Amniotic stem cell (primary cell): ENCODE data around the gene PHF5A.
A peak's percentile ranks its signal among the peaks of the same experiment; 100 is the strongest.
"Not testable (repeated sequence)": the region's sequence is repeated elsewhere in the genome, so short reads cannot be mapped to it uniquely, and the experiment has no call there.

ENCODE experiments used
- DNase-seq: peaks from one replicate; lab custom pipeline; 2025; lab: John Stamatoyannopoulos, UW

The PHF5A gene

DNA sequence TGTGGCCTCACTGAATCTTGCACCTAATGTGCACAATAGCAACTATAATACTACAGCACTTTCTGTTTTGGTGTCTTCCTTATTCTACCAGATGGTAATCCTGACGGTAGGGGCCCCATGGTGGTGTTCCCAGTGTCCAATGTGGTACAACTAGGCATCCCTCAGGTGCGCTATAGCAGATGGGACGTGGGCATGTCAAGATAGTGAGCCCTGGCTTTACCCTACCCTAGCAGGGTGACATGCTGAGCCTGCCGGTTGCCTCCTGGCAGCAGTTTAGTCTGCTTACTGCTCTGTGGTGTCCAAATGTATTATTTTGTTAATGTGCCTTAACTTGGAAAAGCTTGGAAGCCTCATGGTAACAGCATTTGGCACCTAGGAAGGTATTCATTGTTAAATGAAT is 19.6 kb upstream of the PHF5A start:
- no peak for DNase-seq

DNA sequence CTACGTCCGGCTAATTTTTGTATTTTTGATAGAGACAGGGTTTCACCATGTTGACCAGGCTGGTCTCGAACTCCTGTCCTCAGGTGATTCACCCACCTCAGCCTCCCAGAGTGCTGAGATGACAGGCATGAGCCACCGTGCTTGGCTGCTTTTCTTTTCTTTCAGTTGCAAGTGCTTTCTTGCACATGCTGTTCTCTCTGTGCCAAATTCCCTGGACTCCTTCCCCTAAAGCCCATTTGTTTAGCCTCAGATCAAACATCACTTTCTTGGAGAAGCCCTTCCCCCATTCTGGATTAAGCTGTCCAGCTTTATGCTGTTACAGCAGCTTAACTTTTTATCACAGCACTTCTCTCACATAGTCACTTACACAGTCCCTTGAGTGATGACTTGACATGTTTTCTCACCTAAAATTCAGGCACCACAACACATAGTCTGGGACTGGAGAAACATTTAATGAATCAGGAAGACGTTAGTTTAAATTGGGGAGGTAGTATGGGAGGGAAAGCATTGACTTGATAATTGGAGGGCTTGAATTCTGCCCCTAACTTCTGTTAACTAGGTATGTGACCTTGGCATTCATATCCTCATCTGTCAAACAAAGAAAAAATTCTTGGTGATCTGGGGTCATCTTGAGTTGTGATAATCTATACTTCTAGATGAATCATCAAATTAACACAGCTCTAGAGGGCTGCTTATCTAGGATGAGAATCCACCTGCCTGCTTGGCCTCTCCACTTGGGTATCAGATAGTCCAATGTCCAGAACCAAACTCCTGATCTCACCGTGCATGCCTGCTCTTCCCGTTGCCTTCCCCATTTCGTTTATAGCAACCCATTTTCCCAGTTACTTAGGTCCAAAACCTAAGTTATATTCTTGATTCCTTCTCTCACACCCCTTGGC is 18.8 kb upstream of the PHF5A start:
- no peak for DNase-seq

DNA sequence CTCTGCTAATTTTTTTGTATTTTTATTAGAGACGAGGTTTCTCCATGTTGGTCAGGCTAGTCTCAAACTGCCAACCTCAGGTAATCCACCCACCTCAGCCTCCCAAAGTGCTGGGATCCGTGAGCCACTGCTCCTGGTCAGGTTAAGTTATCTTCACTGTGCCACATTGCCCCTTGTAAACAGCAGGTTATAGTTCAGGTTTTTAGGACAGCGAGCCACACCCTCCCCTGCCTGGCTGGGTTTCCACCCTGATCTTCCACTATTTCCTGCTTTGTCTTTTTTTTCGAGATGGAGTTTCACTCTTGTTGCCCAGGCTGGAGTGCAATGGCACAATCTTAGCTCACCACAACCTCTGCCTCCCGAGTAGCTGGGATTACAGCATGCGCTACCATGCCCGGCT is 16.5 kb upstream of the PHF5A start:
- no peak for DNase-seq

DNA sequence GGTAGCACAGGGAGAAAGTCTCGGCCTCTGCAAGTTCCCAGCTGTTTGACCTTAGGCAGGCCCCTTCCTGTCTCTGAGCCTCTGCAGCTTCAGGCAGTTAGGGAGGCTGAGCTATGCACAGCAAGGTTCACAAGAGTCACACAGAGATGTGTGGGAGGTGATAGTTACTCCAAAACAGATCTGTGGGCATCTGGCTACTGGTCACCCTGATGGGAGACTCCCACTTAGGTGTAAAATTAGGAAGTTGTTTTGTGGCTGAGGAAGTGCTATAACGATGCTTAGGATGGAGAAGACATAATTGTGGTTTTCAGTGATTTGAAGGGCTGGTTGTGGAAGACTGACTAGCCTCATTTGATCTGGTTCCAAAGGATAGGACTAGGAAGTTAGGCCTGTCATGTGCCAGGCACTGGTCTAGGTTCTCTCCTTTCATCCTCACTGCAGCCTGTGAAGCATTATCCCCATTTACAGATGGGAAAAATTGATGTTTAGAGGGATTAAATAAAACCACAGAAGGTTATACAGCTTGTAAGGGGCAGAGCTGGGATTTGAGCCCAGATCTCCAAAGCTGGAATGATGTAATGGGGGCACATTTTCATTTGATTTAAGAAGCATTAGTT is 13.9 kb upstream of the PHF5A start:
- no peak for DNase-seq

DNA sequence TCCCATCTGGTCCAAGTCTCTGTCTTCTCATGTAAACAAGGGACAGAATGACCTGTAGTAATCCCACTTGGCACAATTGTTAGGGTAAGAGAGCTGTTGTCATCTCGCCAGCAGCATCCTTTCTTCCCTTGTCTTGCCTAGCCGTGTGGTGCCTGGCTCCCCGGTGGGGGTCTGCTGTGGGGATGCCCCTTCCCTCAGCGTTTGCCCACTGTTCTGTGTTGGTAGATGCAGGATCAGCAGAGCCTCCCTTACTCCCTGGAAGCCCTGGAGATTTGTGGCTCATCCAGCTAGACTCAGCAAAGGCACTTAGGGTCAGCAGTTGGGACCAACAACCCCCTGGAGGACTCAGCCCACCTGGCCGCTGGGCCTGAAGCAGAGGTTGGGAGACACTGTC is 13.4 kb upstream of the PHF5A start:
- no peak for DNase-seq

DNA sequence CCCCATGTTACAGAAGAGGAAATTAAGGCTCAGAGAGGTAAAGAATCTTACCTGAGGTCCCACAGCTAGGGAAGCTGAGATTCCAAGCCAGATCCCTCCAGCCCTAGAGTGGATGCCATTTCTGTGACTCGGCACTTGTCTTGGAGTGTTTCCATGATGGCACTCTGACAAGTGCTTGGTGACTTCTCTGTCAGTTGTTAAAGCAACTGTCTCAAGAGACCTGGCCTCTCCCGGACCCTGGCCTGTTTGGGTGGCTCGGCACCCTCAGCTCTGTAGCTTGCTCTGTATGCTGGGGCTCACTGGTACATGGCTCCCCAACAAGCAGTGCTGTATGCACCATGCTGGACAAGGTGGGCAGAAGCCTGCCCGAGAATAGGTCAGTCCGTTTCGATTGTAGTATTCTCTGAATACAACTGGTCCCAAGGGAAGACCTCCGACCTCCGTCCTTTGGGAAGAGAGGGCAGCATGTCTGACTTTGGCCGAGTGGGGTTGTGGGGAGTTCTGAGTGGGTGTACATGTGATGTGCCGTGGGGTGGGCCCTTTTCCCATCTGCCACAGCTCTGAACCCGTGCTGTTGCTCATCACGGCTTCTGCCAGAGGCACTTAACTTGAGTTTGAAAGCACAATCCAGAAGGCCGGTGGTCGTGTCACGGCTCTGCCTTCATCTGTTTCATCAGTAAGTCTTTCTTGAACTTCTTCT is 12.8 kb upstream of the PHF5A start:
- DNase-seq, result no peak

DNA sequence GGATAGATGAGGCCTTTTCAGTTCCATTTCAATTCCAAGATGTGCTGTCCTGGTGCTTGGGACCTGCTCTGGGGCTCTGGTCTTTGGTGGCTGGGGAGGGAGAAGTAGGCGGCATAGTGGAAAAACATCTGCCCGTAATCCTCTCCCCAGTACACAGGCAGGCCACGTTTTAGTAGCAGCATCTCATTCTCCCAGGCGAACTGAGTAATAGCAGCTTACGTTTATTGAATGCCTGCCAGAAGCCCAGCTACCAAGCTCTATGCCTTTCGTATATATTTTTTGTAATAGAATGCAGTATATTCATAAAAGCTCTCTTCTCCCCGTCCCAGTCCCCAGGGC is 11.9 kb upstream of the PHF5A start:
- peak; percentile 62 for DNase-seq

DNA sequence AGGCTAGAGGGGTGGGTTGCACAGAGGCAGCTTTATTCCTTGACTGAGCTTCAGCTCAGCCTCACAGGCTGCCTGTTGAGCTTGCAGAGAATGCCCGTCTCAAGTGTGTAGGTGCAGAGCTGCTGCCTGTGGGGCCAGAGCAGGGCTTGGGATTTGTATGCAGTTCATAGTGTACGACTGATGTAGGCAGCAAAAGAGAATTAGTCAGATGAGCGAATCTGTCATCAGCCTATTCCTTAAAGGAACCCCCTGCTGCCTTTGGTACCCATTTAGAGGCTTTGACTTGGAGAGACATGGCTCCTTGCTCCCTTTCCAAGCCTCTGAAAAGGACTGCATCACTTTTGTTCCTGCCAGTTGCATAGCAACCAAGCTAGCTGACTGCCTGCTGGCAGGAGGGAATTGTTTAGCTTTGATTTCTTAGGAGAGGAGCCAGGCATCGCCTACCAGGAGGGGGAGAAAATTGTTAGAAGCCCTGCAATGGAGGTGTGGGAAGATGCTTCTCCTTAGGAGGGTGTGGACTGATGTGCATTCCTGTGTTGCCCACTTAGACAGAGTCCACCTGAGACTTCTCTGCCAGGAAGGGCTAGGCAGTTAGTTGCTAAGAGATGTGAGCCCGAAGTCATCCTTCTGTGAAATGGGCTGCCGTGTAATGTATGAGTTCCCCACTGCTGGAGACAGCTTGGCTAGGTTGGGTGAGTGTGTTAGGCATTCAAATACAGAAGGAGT is 11.3 kb upstream of the PHF5A start:
- no peak for DNase-seq

DNA sequence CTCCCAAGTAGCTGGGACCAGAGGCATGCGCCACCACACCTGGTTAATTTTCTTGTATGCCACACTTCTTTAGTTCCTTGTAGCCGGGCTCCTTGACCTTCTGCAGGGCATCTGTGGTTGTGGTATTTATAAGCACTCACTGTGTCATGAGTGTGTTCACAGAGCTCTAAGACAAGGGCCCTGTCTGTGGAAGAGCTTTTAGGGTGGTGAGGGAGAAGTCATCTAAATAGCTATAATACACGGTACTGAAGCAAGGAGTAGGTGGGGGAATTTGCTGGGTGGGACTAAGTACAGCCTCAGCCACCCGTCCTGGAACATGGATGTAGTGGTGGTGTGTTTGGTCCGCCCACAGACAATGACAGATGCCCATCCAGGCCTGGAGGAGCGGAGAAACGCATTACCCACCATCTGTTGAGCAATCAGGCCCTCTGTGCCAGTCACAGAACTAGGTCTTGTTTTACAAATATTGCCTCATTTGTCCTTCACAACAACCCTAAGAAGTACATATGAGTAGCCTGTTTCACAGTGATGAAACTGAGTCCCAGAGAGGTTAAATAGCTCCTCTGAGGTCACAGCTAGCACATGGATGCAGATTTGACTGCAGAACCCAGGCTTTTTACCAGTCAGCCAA is 10.5 kb upstream of the PHF5A start:
- DNase-seq, result no peak

DNA sequence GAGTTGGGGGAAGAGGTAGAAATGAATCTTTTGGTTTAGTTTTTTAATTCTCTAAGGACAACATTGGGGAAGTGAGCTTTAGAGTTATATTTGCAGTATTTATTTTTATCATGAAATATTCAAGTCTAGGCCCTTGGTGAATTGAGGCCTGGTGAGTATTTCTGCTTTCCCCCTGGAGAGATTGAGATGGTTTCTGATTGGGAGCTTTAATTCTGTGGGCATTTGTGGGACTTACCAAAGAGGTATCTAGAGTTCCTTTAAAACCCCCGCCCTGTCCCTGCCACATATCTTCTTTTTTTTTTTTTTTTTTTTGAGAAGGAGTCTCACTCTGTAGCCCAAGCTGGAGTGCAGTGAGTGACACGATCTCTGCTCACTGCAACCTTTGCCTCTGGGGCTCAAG is 10.0 kb upstream of the PHF5A start:
- no peak for DNase-seq

DNA sequence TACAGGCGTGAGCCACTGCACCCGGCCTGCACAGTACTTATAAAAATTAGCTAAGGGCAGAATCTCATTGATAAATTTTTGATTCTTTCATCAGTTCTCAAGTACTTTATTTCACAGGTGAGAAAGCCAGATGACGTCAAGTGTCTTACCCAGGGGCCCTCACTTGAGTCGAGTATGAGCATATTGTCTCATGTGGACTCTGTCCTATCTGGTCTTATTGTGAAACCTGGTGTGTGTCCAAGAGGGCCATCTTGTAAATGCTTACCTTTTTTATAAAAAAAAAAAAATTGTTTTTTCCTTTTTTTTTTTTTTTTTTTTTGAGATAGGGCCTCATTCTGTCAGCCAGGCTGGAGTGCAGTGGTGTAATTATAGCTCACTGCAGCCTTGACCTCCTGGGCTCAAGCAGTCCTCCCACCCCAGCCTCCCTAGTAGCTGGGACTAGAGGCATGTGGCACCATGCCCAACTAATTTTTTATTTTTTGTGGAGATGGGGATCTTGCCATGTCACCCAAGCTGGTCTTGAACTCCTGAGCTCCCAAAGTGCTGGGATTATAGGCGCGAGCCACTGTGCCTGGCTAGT is 6.5 kb upstream of the PHF5A start:
- DNase-seq, result no peak

DNA sequence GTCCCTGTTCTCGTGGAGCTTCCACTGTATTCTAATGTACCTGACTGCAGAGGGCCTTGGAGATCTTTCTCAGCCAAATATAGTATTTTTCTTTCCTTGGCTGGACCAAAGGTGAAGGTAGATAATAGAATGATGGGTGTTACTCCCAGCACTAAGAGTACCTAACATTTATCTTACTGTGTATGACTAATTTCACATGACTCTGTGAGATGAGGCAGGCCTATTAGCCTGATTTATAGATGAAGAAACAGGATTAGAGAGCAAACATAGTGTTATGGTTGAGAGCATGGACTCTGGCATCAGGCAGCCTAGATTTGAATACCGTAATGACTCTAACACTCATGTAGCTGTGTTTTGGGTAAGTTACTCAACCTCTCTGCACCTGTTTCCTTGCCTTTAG is 3.1 kb upstream of the PHF5A start:
- no peak for DNase-seq

DNA sequence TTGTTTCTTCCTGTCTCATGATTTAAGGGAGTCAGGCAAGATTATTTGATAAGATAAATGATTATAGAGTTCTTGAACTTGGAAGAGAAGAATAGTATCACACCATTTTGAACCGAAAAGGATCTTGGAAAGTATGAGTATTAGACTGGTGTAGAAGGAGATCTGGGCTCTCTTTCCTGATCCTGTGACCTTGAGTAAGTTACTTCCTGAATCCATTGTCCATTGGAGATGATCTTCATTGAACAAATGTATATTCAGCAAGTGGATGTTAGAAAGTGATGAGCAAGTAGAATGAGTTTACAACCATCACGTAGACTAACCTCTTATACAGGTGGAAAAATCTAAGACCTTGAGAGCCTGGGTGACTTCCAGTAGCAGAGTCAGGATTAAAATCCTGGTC is 2.4 kb upstream of the PHF5A start:
- no peak for DNase-seq

DNA sequence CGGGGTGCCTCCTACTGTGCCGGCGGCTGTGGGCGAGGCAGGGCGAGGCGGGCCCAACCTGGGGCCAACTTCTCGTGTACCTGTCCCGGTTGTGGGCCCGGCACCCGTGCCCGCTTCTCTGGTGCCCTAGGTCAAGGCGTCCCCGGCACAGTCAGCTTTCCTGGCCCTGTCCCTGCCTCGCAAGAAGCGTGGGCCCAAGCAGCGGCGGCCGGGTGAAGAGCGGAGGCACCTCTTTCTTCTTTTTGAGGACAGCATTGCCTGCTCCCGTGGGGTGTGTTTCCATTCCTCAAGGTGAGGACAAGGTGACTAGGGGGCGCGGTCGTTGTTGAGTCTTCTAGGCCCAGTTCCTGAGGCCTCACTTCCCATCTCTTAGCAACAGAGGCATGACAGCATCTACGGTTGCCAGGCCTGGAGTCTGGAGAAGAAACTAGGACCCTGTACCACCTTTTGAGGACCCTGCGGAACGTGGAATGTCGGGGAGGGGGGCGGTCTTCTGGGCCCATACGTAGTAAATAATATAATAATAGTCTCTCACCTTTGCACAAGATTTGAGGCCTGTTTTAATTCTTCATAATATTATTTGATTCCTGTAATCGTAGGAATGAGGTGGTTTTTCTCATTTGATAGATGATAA is 843 bp upstream of the PHF5A start:
- DNase-seq, result no peak

DNA sequence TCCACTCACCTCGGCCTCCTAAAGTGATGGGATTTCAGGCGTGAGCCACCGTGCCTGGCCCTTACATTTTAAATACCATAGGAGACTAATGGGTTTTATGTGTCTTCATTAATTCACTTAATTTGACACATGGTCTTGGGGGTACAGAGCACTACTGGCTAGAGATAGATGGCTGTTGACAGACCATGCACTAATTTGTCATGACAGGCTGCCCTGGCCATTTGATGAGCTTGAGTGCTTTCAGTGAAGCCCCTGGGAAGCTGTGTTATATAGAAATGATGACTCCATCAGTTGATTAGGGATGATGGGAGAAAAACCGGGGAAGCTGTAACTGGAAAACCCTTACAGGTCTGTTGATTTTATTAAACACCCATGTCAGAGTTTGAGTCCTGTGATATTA is 6.6 kb downstream of the PHF5A start:
- no peak for DNase-seq

DNA sequence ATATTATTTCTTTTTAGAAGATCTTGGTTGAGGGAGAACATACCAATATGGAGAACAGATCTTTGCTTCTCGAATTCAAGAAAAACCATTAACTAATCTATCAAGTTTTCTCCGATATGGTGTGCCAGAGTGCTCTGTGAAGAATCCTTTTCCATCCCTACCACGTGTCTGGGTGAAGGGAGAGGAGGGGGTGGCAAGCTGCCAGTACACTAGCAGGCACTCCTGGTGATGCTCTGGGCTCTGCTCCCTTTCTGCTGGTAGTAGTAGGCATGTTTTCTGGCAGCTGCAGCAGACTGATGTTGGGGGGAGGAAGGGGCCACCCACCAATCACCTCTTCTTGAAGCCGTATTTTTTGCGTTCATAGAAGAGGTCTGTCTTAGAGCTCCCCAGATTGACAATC is 8.4 kb downstream of the PHF5A start:
- not testable (repeated sequence) for DNase-seq

DNA sequence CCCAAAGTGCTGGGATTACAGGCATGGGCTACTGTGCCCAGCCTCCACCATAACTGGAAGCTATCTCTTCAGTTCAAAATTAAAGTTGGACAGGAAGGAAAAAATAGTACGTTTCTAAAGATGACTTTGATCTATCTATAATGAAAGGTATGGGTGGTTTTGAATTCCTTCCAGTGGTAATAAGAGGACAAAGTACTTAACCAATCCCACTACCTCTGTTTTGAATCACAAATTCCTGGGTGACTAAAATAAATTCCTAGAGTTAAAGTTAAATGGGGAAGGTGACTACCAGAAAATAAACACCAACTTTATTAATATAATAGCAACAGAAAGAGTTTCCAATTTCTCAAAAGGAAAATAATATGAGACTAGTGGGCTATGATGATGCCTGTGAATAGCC is 9.1 kb downstream of the PHF5A start:
- DNase-seq, result no peak

DNA sequence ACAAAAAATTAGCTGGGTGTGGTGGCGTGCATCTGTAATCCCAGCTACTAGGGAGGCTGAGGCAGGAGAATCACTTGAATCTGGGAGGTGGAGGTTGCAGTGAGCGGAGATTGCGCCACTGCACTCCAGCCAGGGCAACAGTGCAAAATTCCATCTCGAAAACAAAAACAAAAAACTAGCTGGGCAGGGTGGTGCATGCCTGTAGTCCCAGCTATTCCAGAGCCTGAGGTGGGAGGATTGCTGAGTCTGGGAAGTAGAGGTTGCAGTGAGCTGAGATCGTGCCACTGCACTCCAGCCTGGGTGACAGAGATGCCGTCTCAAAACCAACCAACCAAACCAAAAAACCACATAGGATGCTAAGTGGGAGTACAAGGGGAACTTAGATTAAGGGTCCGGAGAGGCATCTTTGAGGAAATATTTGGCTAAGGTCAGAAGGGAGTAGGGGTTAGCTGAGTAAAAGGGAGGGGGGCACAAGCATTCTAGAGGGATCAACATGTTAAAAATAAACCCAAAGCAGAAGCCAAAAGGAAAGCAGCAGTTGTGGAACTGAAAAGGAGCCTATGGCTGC is 10.2 kb downstream of the PHF5A start:
- no peak for DNase-seq

DNA sequence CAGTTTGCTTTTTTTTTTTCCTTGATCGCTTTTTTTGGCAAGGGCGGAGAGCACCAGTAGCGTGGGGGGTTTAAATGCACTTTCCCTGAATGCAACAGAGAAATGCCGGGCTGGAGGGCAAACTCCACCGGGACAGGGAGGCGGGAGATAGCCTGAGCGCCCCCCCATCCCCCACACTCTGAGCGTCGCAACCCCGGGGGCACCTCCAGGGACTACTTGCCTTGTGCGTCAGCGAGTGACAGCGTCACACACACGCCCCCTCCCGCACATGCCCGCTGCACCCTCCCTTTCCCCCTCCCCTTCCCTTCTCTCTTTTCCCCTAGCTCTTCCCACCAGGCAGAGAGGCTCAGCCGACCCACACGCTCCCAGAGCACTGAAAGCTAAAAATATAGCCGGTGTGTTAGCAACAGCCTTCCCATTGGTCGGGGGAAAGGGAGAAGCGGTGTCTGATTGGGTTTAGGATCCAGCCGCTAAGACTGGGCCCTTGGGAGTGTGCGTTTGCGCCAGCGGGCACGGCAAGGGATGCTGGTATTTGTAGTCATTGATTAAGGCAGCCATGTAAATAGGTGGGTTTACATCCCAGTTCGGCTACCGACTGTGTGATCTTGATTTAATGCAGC is 20.2 kb downstream of the PHF5A start:
- peak; percentile 97 for DNase-seq

DNA sequence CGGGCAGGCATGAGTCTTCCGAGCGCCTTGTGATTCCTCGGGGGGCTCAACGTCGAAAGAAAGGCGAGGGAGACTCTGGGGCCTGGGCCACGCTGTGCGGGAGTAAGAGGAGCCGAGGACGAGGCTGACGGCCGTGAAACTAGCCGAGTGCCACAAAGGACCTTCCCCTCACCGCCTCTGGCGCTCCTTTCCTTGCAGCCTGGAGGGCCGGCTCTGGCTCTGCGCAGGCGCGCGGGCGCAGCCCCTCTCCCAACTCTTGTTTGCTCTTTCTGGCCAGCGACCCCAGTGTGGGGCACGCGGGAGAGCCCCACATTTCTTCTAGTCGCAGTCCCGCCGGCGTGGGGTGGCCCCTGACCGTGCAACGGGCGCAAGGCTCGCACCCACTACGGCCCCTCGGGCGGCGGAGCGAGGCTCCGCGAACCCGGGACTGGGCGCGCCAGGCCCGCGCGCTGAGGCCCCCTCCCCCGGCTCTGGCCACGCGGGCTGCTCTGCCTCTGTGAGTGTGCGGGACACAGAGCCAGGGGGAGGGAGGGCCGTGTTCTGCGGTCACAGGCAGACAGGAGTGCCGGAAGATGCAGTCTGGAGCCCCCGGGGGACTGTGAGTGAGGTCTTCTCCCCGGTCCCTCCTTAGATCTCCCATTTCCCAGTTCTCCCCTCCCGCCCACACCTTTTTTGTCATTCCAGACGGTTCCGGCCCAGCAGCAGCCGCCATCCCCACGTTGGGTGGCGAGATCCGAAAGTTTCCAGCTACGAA is 20.9 kb downstream of the PHF5A start:
- DNase-seq, result no peak
